ENCODE results near the gene PHF2. TPM values are rescaled to one million over a fixed set of nuclear protein-coding genes. Genes with fewer than 3 reads are reported as not detected.

PHF2 gene
- polyA plus RNA-seq, 1 of the 3 experiments (the other 2 are of a cell fraction) = 11.2 TPM

DNA sequence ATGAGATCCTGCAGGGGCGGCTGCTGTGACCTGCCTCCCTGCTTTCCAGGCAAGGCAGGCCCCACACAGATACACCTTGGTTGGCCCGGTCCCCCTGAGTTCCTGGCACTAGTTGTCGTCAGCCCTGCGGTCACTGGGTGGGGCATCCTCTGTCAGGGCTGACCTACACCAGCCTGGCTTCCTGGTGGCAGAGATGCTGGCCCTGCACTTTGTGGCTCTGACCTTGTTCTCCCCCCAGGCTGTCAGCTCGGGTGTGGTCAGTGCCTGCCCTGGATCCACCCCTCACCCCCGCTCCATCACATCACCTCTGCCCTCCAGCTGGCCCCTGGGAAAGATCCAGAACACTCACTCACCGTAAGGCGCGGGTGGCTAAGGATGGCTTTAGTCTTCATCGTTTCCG is 74.1 kb downstream of the PHF2 start:
- Histone ChIP-seq H3K27ac (ENCODE audit: low read depth in 2 of 2, low read length in 1 of 2) (no peak overlapping the region), H4K20me1 (ENCODE audit: insufficient read depth) (no peaks in the 10 kb centered on the region), H3K4me1 (ENCODE audit: control insufficient read depth in 1 of 2, insufficient read depth in 2 of 2, low read depth in 1 of 2, low read length in 1 of 2) (no peaks in the 10 kb centered on the region), H3K9ac (no peak overlapping the region), H3K4me3 (ENCODE audit: low read depth in 2 of 2, low read length in 1 of 2) (no peak overlapping the region), H3F3A (replicated peaks; ENCODE audit: insufficient read depth) (no peaks in the 10 kb centered on the region), H3K36me3 (replicated peaks in 1 of 2; ENCODE audit: control insufficient read depth in 1 of 2, insufficient read depth in 2 of 2, low read length in 1 of 2) (peaks cover 3 to 21% of the 10 kb centered on the region in 2 experiments), H2AFZ (ENCODE audit: low read depth) (no peak overlapping the region), H3K9me3 (no peaks in the 10 kb centered on the region), H3K27me3 (ENCODE audit: insufficient read depth) (no peaks in the 10 kb centered on the region), H3K9me2 (no peaks in the 10 kb centered on the region), H3K4me2 (no peak overlapping the region), H3K79me2 (ENCODE audit: insufficient read depth) (no peaks in the 10 kb centered on the region)
- TF ChIP-seq MXI1 (IDR thresholded peaks at IDR 0.05; ENCODE audit: low read depth, low read length) (no peak), TAF1 (IDR thresholded peaks at IDR 0.05; ENCODE audit: borderline replicate concordance, low read depth, low read length) (no peak), FOXM1 (IDR thresholded peaks at IDR 0.05; ENCODE audit: low read depth) (no peak), FOXJ3 (CRISPR knock-in tag; IDR thresholded peaks at IDR 0.05) (no peak), TEAD4 (IDR thresholded peaks at IDR 0.05; ENCODE audit: borderline replicate concordance, insufficient read depth) (no peak)
- ChIA-PET POLR2A (no interaction called here), CTCF (no interaction called here)
- 93% methylated on average over 7 of the region's 11 CpGs for WGBS (ENCODE audit: low lambda C conversion rate)
- no peak for DNase-seq

DNA sequence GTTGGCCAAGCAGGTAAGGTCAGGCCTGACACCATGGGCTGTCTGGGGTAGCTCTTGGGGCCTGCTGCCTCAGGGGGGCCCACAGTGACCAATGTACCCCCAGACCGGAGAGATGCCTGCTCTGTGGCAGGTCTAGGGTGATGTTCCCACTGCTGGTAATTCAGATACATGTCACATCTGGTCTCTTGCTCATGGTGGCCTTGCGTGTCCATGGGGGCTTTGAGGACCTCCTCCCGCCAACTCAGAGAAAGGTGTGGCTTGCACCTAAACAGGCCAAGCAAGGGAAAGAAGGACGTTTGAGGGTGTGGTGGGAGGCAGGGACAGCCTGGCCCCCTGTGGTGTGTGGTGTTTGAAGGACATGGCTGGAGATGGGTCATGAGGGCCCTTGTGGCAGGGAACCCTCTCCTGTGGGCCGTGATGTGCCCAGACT is 75.2 kb downstream of the PHF2 start:
- DNase-seq = no peak
- TF ChIP-seq, protein P1, sequence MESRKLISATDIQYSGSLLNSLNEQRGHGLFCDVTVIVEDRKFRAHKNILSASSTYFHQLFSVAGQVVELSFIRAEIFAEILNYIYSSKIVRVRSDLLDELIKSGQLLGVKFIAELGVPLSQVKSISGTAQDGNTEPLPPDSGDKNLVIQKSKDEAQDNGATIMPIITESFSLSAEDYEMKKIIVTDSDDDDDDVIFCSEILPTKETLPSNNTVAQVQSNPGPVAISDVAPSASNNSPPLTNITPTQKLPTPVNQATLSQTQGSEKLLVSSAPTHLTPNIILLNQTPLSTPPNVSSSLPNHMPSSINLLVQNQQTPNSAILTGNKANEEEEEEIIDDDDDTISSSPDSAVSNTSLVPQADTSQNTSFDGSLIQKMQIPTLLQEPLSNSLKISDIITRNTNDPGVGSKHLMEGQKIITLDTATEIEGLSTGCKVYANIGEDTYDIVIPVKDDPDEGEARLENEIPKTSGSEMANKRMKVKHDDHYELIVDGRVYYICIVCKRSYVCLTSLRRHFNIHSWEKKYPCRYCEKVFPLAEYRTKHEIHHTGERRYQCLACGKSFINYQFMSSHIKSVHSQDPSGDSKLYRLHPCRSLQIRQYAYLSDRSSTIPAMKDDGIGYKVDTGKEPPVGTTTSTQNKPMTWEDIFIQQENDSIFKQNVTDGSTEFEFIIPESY (IDR thresholded peaks at IDR 0.05; ENCODE audit: borderline replicate concordance, low read depth) = no peak
- TF ChIP-seq, protein P2, sequence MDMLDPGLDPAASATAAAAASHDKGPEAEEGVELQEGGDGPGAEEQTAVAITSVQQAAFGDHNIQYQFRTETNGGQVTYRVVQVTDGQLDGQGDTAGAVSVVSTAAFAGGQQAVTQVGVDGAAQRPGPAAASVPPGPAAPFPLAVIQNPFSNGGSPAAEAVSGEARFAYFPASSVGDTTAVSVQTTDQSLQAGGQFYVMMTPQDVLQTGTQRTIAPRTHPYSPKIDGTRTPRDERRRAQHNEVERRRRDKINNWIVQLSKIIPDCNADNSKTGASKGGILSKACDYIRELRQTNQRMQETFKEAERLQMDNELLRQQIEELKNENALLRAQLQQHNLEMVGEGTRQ (IDR thresholded peaks at IDR 0.05; ENCODE audit: borderline replicate concordance, low read depth, low read length) = no peak
- TF ChIP-seq, protein P3, sequence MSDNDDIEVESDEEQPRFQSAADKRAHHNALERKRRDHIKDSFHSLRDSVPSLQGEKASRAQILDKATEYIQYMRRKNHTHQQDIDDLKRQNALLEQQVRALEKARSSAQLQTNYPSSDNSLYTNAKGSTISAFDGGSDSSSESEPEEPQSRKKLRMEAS (IDR thresholded peaks at IDR 0.05; ENCODE audit: low read depth) = no peak
- no peak for TF ChIP-seq SIN3A (IDR thresholded peaks at IDR 0.05; ENCODE audit: borderline replicate concordance, low read depth, low read length)
- no peak for TF ChIP-seq MEF2A (IDR thresholded peaks at IDR 0.05; ENCODE audit: borderline replicate concordance, low read depth)
- no peak for TF ChIP-seq POLR2AphosphoS5 (IDR thresholded peaks at IDR 0.05; ENCODE audit: low read depth, low read length)
- no peak for TF ChIP-seq TCF12 (IDR thresholded peaks at IDR 0.05)
- TF ChIP-seq, protein P4, sequence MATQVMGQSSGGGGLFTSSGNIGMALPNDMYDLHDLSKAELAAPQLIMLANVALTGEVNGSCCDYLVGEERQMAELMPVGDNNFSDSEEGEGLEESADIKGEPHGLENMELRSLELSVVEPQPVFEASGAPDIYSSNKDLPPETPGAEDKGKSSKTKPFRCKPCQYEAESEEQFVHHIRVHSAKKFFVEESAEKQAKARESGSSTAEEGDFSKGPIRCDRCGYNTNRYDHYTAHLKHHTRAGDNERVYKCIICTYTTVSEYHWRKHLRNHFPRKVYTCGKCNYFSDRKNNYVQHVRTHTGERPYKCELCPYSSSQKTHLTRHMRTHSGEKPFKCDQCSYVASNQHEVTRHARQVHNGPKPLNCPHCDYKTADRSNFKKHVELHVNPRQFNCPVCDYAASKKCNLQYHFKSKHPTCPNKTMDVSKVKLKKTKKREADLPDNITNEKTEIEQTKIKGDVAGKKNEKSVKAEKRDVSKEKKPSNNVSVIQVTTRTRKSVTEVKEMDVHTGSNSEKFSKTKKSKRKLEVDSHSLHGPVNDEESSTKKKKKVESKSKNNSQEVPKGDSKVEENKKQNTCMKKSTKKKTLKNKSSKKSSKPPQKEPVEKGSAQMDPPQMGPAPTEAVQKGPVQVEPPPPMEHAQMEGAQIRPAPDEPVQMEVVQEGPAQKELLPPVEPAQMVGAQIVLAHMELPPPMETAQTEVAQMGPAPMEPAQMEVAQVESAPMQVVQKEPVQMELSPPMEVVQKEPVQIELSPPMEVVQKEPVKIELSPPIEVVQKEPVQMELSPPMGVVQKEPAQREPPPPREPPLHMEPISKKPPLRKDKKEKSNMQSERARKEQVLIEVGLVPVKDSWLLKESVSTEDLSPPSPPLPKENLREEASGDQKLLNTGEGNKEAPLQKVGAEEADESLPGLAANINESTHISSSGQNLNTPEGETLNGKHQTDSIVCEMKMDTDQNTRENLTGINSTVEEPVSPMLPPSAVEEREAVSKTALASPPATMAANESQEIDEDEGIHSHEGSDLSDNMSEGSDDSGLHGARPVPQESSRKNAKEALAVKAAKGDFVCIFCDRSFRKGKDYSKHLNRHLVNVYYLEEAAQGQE (IDR thresholded peaks at IDR 0.05; ENCODE audit: low read depth, low read length) = no peak
- TF ChIP-seq SMC3 (IDR thresholded peaks at IDR 0.05; ENCODE audit: low read depth, low read length) = no peak
- no peak for TF ChIP-seq TAF1 (IDR thresholded peaks at IDR 0.05; ENCODE audit: borderline replicate concordance, low read depth, low read length)
- TF ChIP-seq FOSL2 (IDR thresholded peaks at IDR 0.05; ENCODE audit: borderline replicate concordance, low read depth) = no peak
- no peak for TF ChIP-seq NRF1 (IDR thresholded peaks at IDR 0.05; ENCODE audit: low read depth, low read length)
- no peak for TF ChIP-seq FOXJ3 (CRISPR knock-in tag; IDR thresholded peaks at IDR 0.05)
- POLR2A ChIA-PET = no interaction called here

More for the DNA sequence above, 75.2 kb downstream of the PHF2 start:
- peaks cover 3 to 15% of the 10 kb centered on the region in 2 experiments for H3K36me3 ChIP-seq (replicated peaks in 1 of 2; ENCODE audit: control insufficient read depth in 1 of 2, insufficient read depth in 2 of 2, low read length in 1 of 2)
- no peak overlapping the region for H3K27ac ChIP-seq (ENCODE audit: low read depth in 2 of 2, low read length in 1 of 2)
- H3K4me1 ChIP-seq (ENCODE audit: control insufficient read depth in 1 of 2, insufficient read depth in 2 of 2, low read depth in 1 of 2, low read length in 1 of 2) = no peaks in the 10 kb centered on the region
- H2AFZ ChIP-seq (ENCODE audit: low read depth) = no peak overlapping the region
- H3K27me3 ChIP-seq (ENCODE audit: insufficient read depth) = no peaks in the 10 kb centered on the region
- no peaks in the 10 kb centered on the region for H4K20me1 ChIP-seq (ENCODE audit: insufficient read depth)
- CTCF ChIA-PET = no interaction called here
- WGBS (ENCODE audit: low lambda C conversion rate) = 79% methylated on average over 3 of the region's 5 CpGs
- no peaks in the 10 kb centered on the region for H3K79me2 ChIP-seq (ENCODE audit: insufficient read depth)
- H3F3A ChIP-seq (replicated peaks; ENCODE audit: insufficient read depth) = no peaks in the 10 kb centered on the region
- H3K9me2 ChIP-seq = no peaks in the 10 kb centered on the region
- no peak overlapping the region for H3K4me3 ChIP-seq (ENCODE audit: low read depth in 2 of 2, low read length in 1 of 2)
- no peaks in the 10 kb centered on the region for H3K9me3 ChIP-seq
- no peak overlapping the region for H3K9ac ChIP-seq
- no peak overlapping the region for H3K4me2 ChIP-seq

Data from SK-N-SH (cell line).